ENCODE data around the gene PRLH. TPM values are rescaled to one million over a fixed set of nuclear protein-coding genes. Genes with fewer than 3 reads are reported as not detected.

The PRLH gene
- total and polyA plus RNA-seq, 2 of the 13 experiments (the other 11 are each of a cell fraction or from before 2014, with no cell fraction given): not detected

DNA sequence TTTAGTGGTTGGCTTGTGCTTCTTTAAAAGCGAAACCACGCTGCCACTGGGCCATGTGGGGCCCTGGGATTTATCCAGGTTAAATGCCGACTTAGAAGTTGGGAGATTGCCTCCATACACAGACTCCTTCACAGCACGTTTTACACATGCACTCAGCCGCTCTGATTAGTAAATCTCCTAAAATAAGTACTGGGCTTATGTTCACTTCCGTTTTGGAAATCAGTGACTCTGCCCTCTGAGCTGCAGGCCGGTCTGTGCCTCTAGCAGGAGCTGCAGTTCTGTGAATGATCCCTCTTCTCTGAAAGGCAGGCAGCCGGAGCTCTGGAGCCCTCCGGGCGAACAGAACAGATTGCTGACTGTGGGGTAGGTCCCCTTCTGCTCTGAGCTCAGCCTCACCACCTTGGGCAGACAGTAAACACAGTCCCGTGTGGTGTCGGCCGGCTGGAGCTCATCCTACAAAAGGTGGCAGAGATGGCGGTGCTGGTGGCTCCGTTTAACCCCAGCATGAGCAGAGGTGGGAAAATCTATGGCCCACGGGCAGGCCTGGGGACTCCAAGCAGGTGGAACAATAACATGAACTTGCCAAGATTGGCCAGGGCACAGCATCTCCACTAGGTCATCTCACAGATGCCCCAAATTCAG, 34.0 kb downstream of the PRLH start (continued):
- no peak for TF ChIP-seq SIX4 (CRISPR knock-in tag; IDR thresholded peaks at IDR 0.05)
- TF ChIP-seq EEA1 (CRISPR knock-in tag; IDR thresholded peaks at IDR 0.05; ENCODE audit: borderline replicate concordance): no peak
- TF ChIP-seq ZNF629 (CRISPR knock-in tag; conservative IDR thresholded peaks at IDR 0.05): no peak; the same call in 1 of the 2 replicates
- no peak; the same call in 1 of the 2 replicates for TF ChIP-seq ZBTB38 (CRISPR knock-in tag; IDR thresholded peaks at IDR 0.05)
- peak; percentile 24 for TF ChIP-seq ASH2L (IDR thresholded peaks at IDR 0.05; ENCODE audit: insufficient read length, low read depth, low read length)
- TF ChIP-seq ZFP37 (CRISPR knock-in tag; IDR thresholded peaks at IDR 0.05; ENCODE audit: borderline replicate concordance): 0 out of 2 replicates have a peak, but pooled peaks have one; percentile 81
- peak; percentile 19; the same call in 1 of the 2 replicates for TF ChIP-seq NR2F2 (IDR thresholded peaks at IDR 0.05; ENCODE audit: borderline replicate concordance, low read depth)
- TF ChIP-seq EHMT2 (IDR thresholded peaks at IDR 0.05; ENCODE audit: borderline replicate concordance, low read depth, low read length): 0 out of 2 replicates have a peak, but pooled peaks have one; percentile 6
- TF ChIP-seq ZNF142 (CRISPR knock-in tag; IDR thresholded peaks at IDR 0.05): 0 out of 2 replicates have a peak, but pooled peaks have one; percentile 35
- TF ChIP-seq TMF1 (CRISPR knock-in tag; IDR thresholded peaks at IDR 0.05; ENCODE audit: low read depth): no peak
- 0 out of 2 replicates have a peak, but pooled peaks have one; percentile 36 for TF ChIP-seq ZIK1 (CRISPR knock-in tag; IDR thresholded peaks at IDR 0.05; ENCODE audit: borderline replicate concordance, low read depth)
- no peak for TF ChIP-seq CAMTA2 (CRISPR knock-in tag; IDR thresholded peaks at IDR 0.05; ENCODE audit: borderline replicate concordance)
- peak; percentile 30; the same call in 1 of the 2 replicates for TF ChIP-seq FOXA3 (CRISPR knock-in tag; IDR thresholded peaks at IDR 0.05)
- TF ChIP-seq, protein P1, sequence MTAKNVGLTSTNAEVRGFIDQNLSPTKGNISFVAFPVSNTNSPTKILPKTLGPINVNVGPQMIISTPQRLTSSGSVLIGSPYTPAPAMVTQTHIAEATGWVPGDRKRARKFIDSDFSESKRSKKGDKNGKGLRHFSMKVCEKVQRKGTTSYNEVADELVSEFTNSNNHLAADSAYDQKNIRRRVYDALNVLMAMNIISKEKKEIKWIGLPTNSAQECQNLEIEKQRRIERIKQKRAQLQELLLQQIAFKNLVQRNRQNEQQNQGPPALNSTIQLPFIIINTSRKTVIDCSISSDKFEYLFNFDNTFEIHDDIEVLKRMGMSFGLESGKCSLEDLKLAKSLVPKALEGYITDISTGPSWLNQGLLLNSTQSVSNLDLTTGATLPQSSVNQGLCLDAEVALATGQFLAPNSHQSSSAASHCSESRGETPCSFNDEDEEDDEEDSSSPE (CRISPR knock-in tag; IDR thresholded peaks at IDR 0.05): peak; percentile 31; the same call in 1 of the 2 replicates
- peak; percentile 32; the same call in 1 of the 2 replicates for TF ChIP-seq TBX2 (CRISPR knock-in tag; IDR thresholded peaks at IDR 0.05; ENCODE audit: borderline replicate concordance)
- no peak for TF ChIP-seq SAFB2 (CRISPR knock-in tag; IDR thresholded peaks at IDR 0.05; ENCODE audit: borderline replicate concordance, low read depth)
- TF ChIP-seq NFE2L2 (IDR thresholded peaks at IDR 0.05; ENCODE audit: low read length): no peak
- TF ChIP-seq ZNF503 (CRISPR knock-in tag; IDR thresholded peaks at IDR 0.05): 0 out of 2 replicates have a peak, but pooled peaks have one; percentile 49
